Mesenteric fat pad (tissue), 1 donor: ENCODE measurements around the gene EHD4. TPM values are rescaled to one million over a fixed set of nuclear protein-coding genes. Genes with fewer than 3 reads are reported as not detected.

Experiments used
- microRNA-seq: library from miRNA; unstranded; fragments of <30 nt; microRNA quantifications from one replicate; pipeline ENCODE4 v1.2.0, GENCODE V29; 2020; ENCODE audit warnings: borderline number of aligned reads
- total RNA-seq: library from RNA; stranded (reverse); fragmentation: NEBNext Ultra II Directional; extraction: Animal tissue kit (Norgen Biotek cat#: 25700); gene quantifications from one replicate; pipeline ENCODE4 v1.2.1, GENCODE V29; 2021
- donor health status: DM: yes; HTN: yes; CAD: no.

Gene EHD4
- total RNA-seq, 1 donor from 2014 or later: 35.7 TPM

Small RNA genes within 50 kb of the gene (microRNA-seq; reads per million reads assigned to microRNA genes)
- not detected for gene MIR4310

Other genes with a start within 250 kb of the EHD4 start
- 21.2 TPM for gene MAPKBP1, start 198.1 kb downstream of the EHD4 start, total RNA-seq
- 7.7 TPM for gene JMJD7, start 144.5 kb downstream of the EHD4 start, total RNA-seq
- 4.3 TPM for gene PLA2G4B, start 133.7 kb downstream of the EHD4 start, total RNA-seq
- 1.6 TPM for gene SPTBN5, start 78.5 kb downstream of the EHD4 start, total RNA-seq
- not detected for gene PLA2G4E, start 48.5 kb upstream of the EHD4 start, total RNA-seq
- not detected for gene PLA2G4D, start 122.0 kb upstream of the EHD4 start, total RNA-seq
- gene PLA2G4F, start 184.1 kb upstream of the EHD4 start, total RNA-seq: not detected
- gene VPS39, start 235.7 kb upstream of the EHD4 start, total RNA-seq: 57.3 TPM